ENCODE results near the gene UBR3.
"Not testable (repeated sequence)": the region's sequence is repeated elsewhere in the genome, so short reads cannot be mapped to it uniquely, and the experiment has no call there.

The UBR3 gene, protein sequence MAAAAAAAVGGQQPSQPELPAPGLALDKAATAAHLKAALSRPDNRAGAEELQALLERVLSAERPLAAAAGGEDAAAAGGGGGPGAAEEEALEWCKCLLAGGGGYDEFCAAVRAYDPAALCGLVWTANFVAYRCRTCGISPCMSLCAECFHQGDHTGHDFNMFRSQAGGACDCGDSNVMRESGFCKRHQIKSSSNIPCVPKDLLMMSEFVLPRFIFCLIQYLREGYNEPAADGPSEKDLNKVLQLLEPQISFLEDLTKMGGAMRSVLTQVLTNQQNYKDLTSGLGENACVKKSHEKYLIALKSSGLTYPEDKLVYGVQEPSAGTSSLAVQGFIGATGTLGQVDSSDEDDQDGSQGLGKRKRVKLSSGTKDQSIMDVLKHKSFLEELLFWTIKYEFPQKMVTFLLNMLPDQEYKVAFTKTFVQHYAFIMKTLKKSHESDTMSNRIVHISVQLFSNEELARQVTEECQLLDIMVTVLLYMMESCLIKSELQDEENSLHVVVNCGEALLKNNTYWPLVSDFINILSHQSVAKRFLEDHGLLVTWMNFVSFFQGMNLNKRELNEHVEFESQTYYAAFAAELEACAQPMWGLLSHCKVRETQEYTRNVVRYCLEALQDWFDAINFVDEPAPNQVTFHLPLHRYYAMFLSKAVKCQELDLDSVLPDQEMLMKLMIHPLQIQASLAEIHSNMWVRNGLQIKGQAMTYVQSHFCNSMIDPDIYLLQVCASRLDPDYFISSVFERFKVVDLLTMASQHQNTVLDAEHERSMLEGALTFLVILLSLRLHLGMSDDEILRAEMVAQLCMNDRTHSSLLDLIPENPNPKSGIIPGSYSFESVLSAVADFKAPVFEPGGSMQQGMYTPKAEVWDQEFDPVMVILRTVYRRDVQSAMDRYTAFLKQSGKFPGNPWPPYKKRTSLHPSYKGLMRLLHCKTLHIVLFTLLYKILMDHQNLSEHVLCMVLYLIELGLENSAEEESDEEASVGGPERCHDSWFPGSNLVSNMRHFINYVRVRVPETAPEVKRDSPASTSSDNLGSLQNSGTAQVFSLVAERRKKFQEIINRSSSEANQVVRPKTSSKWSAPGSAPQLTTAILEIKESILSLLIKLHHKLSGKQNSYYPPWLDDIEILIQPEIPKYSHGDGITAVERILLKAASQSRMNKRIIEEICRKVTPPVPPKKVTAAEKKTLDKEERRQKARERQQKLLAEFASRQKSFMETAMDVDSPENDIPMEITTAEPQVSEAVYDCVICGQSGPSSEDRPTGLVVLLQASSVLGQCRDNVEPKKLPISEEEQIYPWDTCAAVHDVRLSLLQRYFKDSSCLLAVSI (N-terminal part only)

DNA sequence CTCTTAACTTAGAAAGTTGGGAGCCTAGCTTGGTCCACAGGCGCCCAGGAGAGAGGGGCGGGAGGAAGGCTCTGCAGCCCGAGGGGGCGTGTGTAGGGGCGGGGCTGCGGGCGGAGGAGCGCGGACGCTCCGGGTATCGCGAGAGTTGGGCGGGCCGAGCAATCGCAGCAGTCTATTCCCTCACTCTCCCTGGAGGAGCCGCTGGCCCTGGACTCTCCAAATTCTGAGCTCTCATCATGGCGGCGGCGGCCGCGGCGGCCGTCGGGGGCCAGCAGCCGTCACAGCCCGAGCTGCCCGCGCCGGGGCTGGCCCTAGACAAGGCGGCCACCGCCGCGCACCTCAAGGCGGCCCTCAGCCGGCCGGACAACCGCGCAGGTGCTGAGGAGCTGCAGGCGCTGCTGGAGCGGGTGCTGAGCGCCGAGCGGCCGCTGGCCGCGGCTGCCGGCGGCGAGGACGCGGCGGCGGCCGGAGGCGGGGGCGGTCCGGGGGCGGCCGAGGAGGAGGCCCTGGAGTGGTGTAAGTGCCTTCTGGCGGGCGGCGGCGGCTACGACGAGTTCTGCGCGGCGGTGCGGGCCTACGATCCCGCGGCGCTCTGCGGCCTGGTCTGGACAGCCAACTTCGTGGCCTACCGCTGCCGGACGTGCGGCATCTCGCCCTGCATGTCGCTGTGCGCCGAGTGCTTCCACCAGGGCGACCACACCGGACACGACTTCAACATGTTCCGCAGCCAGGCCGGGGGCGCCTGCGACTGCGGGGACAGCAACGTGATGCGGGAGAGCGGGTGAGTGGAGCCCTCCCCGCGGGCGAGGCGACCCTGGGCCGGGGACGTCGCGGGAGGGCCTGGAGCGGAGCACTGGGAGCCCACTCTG lies at the start of gene UBR3:
Gene UBR3, plus strand, starts transcription at position 183 of the 869 bp plus-strand sequence. Its CDS starts 54 bp downstream, at position 237.
- DNase-seq, result peak; percentile 95
- in situ Hi-C loops (cut with HindIII; ENCODE audit: low pct_ligation_motif_present, low pct_unique_long_range_greater_than_20kb, low sequenced_read_pairs), result no loop called here

DNA sequence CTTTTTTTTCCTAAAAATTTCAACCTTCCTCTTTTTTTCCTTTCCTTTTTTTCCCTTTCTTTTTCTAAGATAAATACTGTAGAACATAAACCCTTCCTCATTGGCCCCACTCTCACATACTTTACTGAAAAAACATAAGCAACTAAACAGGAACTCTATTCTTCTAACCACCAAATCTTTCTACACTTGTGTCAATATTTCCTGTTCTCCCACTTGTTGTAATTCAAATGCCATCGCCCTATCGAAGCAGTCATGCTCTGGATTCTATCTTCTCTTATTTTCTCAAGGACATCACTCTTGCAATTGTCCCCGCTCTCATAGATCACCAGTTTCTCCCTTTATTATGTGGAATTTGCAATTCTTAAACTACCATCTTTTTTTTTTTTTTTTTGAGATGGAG lies 48.8 kb upstream of the UBR3 start:
- DNase-seq, result no peak
- in situ Hi-C loops (cut with HindIII; ENCODE audit: low pct_ligation_motif_present, low pct_unique_long_range_greater_than_20kb, low sequenced_read_pairs), result no loop called here

DNA sequence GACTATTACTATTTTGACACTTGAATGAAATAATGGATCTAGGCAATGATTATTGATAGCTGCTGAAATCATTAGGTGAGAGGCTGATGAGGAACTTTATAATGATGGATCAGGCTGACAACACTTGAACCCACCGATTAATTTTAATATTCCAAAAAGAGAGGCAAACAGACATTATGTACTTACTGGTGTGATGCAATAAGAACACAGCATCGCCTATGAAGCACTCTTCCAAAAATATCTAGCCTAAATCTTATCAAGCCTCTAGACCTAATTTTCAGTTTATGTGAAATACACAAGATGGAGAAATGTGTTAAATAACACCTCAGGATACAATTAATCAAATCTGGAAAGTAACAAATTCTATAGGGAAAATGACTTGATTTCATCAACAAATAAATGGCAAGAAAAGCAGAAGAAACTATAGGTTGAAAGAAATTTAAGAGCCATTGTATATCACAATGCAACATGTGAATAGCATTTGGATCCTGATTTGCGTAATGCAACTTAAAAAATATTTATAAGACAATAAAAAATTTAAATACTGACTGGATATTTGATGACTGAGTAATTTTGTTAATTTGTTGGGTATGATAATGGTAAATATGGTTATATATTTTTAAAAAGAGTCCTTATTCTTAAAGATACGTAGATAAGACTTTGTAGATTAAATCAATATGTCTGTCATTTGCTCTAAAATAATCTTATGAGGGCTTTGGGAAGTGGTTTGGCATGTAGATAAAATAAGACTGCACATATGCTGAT lies 45.8 kb upstream of the UBR3 start:
- DNase-seq, result no peak
- in situ Hi-C loops (cut with HindIII; ENCODE audit: low pct_ligation_motif_present, low pct_unique_long_range_greater_than_20kb, low sequenced_read_pairs), result no loop called here

DNA sequence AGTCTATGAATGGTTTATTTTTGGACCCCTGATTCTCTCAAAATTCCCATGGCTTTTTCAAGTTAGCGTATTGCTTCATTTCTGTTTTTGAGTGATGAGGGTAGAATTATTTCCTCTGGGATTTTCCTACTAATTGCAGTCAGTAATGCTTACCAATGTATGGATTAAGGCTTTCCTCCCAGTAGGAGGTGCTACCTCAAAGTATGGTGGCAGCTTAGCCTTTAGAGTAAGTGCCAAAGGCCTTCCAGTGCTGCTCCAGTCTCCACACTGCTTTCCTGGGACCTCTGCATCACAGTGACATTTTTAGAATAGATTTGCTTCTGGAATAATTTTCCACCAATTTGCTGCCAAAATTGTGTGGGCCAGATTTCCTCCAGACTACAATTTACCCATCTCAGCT lies 44.7 kb upstream of the UBR3 start:
- in situ Hi-C loops (cut with HindIII; ENCODE audit: low pct_ligation_motif_present, low pct_unique_long_range_greater_than_20kb, low sequenced_read_pairs), result no loop called here
- DNase-seq, result no peak

DNA sequence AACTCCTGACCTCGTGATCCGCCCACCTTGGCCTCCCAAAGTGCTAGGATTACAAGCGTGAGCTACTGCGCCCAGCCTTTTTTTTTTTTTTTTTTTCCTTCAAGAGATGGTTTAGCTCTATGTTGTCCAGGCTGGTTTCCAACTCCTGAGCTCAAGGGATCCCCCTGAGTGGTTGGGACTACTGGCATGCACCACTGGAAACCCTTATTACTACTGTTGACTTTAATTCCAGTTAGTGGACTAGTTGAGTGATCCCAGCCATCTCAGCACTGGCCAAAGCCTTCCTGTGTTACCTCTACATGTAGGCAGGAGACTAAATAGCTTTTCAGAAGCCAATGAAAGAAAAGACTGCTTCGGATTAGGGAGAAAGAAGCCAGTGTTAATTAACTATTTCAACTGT lies 36.7 kb upstream of the UBR3 start:
- DNase-seq, result no peak
- in situ Hi-C loops (cut with HindIII; ENCODE audit: low pct_ligation_motif_present, low pct_unique_long_range_greater_than_20kb, low sequenced_read_pairs), result no loop called here

DNA sequence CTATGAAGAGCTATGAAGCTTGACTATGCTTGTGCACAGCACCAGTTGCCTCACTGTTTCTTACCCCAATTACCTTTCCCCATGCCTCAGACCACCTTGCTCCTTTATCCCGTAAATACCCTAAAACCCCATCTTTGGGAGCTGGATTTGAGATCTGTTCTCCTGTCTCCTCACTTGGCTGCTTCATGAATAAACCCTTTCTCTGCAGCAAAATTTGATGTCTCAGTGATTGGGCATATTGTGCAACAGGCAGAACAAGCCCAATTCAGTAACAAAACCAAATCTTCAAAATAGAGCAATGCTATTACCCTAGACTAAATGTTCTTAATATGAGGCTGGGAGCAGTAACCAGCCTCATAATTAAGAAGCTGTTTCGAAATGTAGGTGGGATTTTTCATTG lies 32.1 kb upstream of the UBR3 start:
- in situ Hi-C loops (cut with HindIII; ENCODE audit: low pct_ligation_motif_present, low pct_unique_long_range_greater_than_20kb, low sequenced_read_pairs), result no loop called here
- no peak for DNase-seq

DNA sequence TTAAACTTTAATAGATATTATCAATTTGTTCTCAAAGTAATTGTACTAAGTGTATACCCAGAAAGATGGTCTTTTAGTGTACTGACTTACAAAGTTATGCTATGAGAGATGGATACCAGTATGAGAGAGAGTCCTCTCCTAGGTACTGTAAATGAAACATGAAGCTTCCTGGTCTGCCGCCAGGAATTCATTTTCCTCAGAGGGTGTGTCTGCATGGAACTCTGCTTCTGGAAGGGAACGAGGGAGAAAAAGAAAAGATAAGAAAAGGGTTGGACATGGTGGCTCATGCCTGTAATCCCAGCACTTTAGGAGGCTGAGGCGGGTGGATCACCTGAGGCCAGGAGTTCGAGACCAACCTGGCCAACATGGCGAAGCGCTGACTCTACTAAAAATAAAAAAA lies 30.8 kb upstream of the UBR3 start:
- in situ Hi-C loops (cut with HindIII; ENCODE audit: low pct_ligation_motif_present, low pct_unique_long_range_greater_than_20kb, low sequenced_read_pairs), result no loop called here

DNA sequence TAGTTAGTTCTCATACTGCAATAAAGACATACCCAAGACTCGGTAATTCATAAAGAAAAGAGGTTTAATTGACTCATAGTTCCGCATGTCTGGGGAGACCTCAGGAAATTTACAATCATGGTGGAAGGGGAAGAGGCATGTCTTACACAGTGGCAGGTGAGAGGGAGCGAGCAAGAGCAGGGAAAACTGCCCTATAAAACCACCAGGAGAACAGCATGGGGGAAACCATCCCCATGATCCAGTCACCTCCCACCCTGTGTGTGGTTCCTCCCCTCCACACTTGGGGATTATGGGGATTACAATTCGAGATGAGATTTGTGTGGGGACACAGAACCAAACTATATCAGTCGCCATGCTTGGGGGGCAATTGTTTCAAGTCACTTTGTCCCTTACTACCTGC lies 29.7 kb upstream of the UBR3 start:
- DNase-seq, result no peak
- in situ Hi-C loops (cut with HindIII; ENCODE audit: low pct_ligation_motif_present, low pct_unique_long_range_greater_than_20kb, low sequenced_read_pairs), result no loop called here

More for the DNA sequence above, 30.8 kb upstream of the UBR3 start:
- no peak for DNase-seq

DNA sequence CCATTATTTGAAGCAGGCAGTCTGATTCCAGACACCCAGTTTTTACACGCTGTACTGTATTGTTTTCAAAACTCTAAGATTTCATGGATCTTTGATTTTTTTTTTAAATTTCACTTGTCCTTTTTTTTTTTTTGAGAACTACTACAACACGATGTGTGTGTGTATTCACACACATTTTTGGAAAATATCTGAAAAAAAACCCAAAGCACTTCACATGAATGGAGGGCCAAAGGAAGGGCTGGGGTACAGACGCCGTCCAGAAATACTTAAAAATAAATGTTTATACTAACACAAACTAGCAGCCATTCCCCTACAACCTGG lies 28.9 kb upstream of the UBR3 start:
- in situ Hi-C loops (cut with HindIII; ENCODE audit: low pct_ligation_motif_present, low pct_unique_long_range_greater_than_20kb, low sequenced_read_pairs), result no loop called here
- DNase-seq, result no peak

DNA sequence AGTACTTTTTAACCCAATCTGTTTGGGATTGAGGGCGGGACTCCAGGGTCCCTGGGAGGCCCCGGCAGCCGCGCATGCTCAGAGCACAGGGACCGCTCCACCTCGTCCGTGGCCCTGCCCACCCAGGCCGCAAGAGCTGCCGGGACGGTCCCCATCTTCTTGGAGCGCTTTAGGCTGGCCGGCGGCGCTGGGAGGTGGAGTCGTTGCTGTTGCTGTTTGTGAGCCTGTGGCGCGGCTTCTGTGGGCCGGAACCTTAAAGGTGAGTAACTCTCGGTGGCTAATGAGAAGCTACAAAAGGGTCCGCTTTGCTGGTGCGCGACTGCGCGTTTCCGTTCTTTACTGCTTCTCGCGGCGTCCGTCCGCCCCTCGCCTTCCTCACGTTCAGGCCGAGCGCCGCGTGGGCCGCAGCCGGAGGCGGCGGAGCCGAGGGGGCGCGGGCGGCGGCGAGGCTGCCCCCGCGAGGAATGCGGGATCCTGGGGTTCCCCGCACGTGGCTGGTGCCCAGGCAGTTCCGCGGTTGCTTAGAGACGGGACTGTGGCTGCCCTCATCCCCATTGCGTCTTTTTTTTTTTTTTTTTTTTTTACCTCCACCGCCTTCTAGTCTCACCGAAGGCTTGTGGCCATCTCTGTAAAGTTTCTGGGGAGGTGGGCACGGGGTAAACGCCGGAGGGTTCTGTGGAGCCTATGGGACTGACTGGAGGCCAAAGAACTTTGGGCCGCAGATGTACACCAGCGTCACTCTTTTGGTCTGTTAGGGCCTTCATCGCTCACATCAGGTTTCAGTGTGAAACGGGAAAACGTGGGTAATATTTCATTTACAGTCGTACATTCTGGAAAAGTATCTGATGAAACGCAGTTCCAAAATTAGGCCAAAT lies 28.3 kb upstream of the UBR3 start, which contains the start of gene SSB:
Gene SSB, plus strand, starts transcription at position 154 of the 875 bp plus-strand sequence. CDS start 2,090 bp downstream, outside the sequence.
- in situ Hi-C loops (cut with HindIII; ENCODE audit: low pct_ligation_motif_present, low pct_unique_long_range_greater_than_20kb, low sequenced_read_pairs), result no loop called here
- DNase-seq, result peak; percentile 96

DNA sequence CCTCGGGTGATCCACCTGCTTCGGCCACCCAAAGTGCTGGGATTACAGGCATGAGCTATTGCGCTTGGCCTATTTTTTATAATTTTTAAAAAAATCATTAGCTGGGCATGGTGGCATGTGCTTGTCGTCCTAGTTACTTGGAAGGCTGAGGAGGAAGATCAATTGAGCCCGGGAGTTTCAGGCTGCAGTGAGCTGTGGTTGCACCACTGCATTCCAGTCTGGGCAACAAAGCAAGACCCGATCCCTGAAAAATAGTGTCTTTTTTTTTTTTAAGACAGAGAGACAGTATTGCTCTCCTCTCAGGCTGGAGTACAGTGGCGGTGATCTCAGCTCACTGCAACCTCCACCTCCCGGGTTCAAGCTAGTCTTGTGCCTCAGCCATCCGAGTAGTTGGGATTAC lies 23.8 kb upstream of the UBR3 start:
- in situ Hi-C loops (cut with HindIII; ENCODE audit: low pct_ligation_motif_present, low pct_unique_long_range_greater_than_20kb, low sequenced_read_pairs), result no loop called here

DNA sequence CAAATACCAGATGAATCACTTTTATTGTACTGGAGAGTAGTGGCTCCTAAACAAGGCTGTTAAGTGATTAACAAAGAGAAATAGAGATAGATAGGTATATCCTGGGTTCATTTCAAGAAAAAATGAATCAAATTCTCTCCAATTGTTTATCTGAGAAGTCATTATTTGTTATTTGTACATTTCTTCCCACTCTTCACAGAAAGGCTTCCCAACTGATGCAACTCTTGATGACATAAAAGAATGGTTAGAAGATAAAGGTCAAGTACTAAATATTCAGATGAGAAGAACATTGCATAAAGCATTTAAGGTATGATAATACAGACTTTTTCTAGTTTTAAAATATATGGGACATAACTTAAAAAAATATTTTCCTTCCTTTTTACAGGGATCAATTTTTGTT lies 20.7 kb upstream of the UBR3 start:
- in situ Hi-C loops (cut with HindIII; ENCODE audit: low pct_ligation_motif_present, low pct_unique_long_range_greater_than_20kb, low sequenced_read_pairs), result no loop called here
- no peak for DNase-seq

More for the DNA sequence above, 23.8 kb upstream of the UBR3 start:
- no peak for DNase-seq

DNA sequence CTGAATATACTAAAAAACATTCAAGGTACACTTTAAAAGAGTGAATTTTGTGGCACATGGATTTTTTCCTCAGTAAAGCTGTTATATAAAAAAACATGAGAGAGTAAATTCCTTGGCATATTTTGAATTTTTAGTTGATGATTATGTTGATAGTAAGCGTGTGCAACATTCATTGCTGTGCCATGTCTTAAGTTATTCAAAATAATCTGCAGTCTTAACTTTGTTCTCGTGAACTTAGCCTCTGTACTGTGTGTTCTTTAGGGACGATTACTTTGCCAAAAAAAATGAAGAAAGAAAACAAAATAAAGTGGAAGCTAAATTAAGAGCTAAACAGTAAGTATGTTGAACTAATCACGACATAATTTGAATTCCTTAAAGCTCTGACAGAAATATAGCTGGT lies 19.0 kb upstream of the UBR3 start:
- DNase-seq, result no peak
- in situ Hi-C loops (cut with HindIII; ENCODE audit: low pct_ligation_motif_present, low pct_unique_long_range_greater_than_20kb, low sequenced_read_pairs), result no loop called here

DNA sequence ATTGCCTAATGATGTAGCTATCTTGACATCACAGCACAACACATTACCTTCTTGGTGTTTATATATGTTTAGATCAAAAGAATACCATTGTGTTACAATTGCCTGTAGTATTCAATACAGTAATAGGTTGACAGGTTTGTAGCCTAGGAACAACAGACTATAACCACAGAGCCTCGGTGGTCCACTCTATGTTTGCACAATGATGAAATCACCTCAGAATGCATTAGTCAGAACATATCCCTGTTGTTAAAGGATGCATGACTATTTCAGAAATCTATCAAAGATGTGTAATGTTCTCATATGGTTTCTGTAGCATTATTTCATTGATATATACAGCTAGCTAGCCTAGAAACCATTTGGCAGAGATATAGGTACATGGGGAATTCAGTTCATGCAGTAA lies 11.4 kb upstream of the UBR3 start:
- in situ Hi-C loops (cut with HindIII; ENCODE audit: low pct_ligation_motif_present, low pct_unique_long_range_greater_than_20kb, low sequenced_read_pairs), result no loop called here
- DNase-seq, result peak; percentile 85

DNA sequence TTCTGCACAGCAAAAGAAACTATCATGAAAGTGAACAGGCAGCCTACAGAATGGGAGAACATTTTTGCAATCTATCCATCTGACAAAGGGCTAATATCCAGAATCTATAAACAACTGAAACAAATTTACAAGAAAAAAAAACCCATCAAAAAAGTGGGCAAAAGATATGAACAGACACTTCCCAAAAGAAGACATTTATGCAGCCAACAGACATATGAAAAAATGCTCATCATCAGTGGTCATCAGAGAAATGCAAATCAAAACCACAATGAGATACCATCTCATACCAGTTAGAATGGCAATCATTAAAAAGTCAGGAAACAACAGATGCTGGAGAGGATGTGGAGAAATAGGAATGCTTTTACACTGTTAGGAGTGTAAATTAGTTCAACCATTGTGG lies 10.3 kb upstream of the UBR3 start:
- DNase-seq; in situ Hi-C loops (cut with HindIII; ENCODE audit: low pct_ligation_motif_present, low pct_unique_long_range_greater_than_20kb, low sequenced_read_pairs): not testable (repeated sequence)

DNA sequence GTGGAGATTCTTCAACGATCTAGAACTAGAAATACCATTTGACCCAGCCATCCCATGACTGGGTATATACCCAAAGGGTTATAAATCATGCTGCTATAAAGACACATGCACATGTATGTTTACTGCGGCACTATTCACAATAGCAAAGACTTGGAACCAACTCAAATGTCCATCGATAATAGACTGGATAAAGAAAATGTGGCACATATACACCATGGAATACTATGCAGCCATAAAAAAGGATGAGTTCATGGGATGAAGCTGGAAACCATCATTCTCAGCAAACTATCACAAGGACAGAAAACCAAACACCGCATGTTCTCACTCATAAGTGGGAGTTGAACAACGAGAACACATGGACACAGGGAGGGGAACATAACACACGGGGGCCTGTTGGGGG lies 9.9 kb upstream of the UBR3 start:
- in situ Hi-C loops (cut with HindIII; ENCODE audit: low pct_ligation_motif_present, low pct_unique_long_range_greater_than_20kb, low sequenced_read_pairs); DNase-seq: not testable (repeated sequence)
